ENCODE data around the gene CDK1.

CDK1 gene

GRCh38 chr10:60778214-60778970 lies at the start of gene CDK1:
CDK1 (plus strand) TSS chr10:60778478; CDS start chr10:60780166, 1,688 bp downstream.
- no peak for TF ChIP-seq CTCF (IDR thresholded peaks at IDR 0.05; ENCODE audit: low read depth, low read length)

GRCh38 chr10:60729106-60729505 lies 49.2 kb upstream of the CDK1 start:
- TF ChIP-seq CTCF (IDR thresholded peaks at IDR 0.05; ENCODE audit: low read depth, low read length) = no peak
- no peak overlapping the region for H3K4me3 ChIP-seq (ENCODE audit: low read depth, low read length)

More at GRCh38 chr10:60778214-60778970, at the start of gene CDK1:
- H3K4me3 ChIP-seq (ENCODE audit: low read depth, low read length) = peak within 1 kb of the TSS; percentile 87

- TF ChIP-seq CTCF (IDR thresholded peaks at IDR 0.05; ENCODE audit: low read depth, low read length) = no peak
- H3K4me3 ChIP-seq (ENCODE audit: low read depth, low read length) = no peak overlapping the region
These were observed 47.0 kb upstream of the CDK1 start for GRCh38 chr10:60731134-60731885.

- H3K4me3 ChIP-seq (ENCODE audit: low read depth, low read length) = no peak overlapping the region
These were observed 46.0 kb upstream of the CDK1 start for GRCh38 chr10:60732198-60732806.

GRCh38 chr10:60732807-60733516 lies 45.3 kb upstream of the CDK1 start:
- no peak for TF ChIP-seq CTCF (IDR thresholded peaks at IDR 0.05; ENCODE audit: low read depth, low read length)
- no peak overlapping the region for H3K4me3 ChIP-seq (ENCODE audit: low read depth, low read length)

More at GRCh38 chr10:60732198-60732806, 46.0 kb upstream of the CDK1 start:
- TF ChIP-seq CTCF (IDR thresholded peaks at IDR 0.05; ENCODE audit: low read depth, low read length) = no peak

- no peak for TF ChIP-seq CTCF (IDR thresholded peaks at IDR 0.05; ENCODE audit: low read depth, low read length)
- no peak overlapping the region for H3K4me3 ChIP-seq (ENCODE audit: low read depth, low read length)
These were observed 44.8 kb upstream of the CDK1 start for GRCh38 chr10:60733517-60733822.
